Measurements from ENCODE around the gene GLB1L2. TPM values are rescaled to one million over a fixed set of nuclear protein-coding genes. Genes with fewer than 3 reads are reported as not detected.

GLB1L2 gene
- total and polyA plus RNA-seq, 2 experiments from 2014 or later: 3.3 to 12.3 TPM

DNA sequence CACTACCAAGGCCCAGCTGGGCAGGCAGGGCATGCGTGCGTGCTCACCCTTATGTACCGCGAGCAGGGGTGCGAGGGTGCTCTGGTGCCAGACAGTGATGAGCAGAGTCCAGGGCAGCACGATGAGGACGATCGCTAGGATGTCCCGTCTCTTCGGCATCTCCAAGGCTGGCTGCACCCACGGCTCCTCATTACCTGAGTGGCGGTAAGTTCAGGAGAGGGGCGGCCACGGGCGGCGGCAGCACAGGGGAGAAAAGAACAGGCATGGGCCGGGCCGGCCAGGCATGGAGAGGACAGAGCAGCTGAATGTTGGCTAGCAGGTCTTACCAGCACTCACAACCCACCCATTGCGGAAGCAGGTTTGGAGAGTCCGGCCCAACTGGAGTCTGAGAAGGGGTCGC lies 55.7 kb downstream of the GLB1L2 start (continued):
- TF ChIP-seq EZH2 (IDR thresholded peaks at IDR 0.05; ENCODE audit: low read depth, unreplicated experiment) (no peak), CREB1 (CRISPR knock-in tag; IDR thresholded peaks at IDR 0.05; ENCODE audit: low read depth) (no peak), NANOG (IDR thresholded peaks at IDR 0.05; ENCODE audit: borderline replicate concordance) (no peak)
- TF ChIP-seq, protein P1, sequence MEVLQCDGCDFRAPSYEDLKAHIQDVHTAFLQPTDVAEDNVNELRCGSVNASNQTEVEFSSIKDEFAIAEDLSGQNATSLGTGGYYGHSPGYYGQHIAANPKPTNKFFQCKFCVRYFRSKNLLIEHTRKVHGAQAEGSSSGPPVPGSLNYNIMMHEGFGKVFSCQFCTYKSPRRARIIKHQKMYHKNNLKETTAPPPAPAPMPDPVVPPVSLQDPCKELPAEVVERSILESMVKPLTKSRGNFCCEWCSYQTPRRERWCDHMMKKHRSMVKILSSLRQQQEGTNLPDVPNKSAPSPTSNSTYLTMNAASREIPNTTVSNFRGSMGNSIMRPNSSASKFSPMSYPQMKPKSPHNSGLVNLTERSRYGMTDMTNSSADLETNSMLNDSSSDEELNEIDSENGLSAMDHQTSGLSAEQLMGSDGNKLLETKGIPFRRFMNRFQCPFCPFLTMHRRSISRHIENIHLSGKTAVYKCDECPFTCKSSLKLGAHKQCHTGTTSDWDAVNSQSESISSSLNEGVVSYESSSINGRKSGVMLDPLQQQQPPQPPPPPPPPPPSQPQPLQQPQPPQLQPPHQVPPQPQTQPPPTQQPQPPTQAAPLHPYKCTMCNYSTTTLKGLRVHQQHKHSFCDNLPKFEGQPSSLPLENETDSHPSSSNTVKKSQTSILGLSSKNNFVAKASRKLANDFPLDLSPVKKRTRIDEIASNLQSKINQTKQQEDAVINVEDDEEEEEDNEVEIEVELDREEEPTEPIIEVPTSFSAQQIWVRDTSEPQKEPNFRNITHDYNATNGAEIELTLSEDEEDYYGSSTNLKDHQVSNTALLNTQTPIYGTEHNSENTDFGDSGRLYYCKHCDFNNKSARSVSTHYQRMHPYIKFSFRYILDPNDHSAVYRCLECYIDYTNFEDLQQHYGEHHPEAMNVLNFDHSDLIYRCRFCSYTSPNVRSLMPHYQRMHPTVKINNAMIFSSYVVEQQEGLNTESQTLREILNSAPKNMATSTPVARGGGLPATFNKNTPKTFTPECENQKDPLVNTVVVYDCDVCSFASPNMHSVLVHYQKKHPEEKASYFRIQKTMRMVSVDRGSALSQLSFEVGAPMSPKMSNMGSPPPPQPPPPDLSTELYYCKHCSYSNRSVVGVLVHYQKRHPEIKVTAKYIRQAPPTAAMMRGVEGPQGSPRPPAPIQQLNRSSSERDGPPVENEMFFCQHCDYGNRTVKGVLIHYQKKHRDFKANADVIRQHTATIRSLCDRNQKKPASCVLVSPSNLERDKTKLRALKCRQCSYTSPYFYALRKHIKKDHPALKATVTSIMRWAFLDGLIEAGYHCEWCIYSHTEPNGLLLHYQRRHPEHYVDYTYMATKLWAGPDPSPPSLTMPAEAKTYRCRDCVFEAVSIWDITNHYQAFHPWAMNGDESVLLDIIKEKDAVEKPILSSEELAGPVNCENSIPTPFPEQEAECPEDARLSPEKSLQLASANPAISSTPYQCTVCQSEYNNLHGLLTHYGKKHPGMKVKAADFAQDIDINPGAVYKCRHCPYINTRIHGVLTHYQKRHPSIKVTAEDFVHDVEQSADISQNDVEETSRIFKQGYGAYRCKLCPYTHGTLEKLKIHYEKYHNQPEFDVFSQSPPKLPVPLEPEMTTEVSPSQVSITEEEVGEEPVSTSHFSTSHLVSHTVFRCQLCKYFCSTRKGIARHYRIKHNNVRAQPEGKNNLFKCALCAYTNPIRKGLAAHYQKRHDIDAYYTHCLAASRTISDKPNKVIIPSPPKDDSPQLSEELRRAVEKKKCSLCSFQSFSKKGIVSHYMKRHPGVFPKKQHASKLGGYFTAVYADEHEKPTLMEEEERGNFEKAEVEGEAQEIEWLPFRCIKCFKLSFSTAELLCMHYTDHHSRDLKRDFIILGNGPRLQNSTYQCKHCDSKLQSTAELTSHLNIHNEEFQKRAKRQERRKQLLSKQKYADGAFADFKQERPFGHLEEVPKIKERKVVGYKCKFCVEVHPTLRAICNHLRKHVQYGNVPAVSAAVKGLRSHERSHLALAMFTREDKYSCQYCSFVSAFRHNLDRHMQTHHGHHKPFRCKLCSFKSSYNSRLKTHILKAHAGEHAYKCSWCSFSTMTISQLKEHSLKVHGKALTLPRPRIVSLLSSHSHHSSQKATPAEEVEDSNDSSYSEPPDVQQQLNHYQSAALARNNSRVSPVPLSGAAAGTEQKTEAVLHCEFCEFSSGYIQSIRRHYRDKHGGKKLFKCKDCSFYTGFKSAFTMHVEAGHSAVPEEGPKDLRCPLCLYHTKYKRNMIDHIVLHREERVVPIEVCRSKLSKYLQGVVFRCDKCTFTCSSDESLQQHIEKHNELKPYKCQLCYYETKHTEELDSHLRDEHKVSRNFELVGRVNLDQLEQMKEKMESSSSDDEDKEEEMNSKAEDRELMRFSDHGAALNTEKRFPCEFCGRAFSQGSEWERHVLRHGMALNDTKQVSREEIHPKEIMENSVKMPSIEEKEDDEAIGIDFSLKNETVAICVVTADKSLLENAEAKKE (CRISPR knock-in tag; IDR thresholded peaks at IDR 0.05): no peak

DNA sequence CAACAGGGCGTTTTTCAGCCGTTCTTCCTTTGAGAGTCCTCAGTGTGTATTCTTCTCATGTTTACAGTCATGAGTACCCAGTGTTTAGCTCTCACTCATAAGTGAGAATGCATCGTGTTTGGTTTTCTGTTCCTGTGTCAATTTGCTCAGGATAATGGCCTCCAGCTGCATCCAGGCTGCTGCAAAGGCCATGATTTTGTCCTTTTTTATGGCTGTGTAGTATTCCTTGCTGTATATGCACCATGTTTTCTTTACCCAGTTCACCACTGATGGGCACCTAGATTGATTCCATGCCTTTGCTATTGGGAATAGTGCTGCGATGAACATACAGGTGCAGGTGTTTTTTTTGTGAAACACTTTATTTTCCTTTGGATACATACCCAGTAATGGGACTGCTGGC lies 56.8 kb downstream of the GLB1L2 start:
- Mint-ChIP-seq H3K4me1 (peaks cover 12% of the 10 kb centered on the region), H3K36me3 (ENCODE audit: low read depth) (peaks cover 20% of the 10 kb centered on the region), H3K4me3 (no peak overlapping the region), H3K27me3 (ENCODE audit: insufficient read depth, low read depth, poor library complexity) (peaks cover 8% of the 10 kb centered on the region), H3K27ac (no peak overlapping the region), H3K9me3 (no peaks in the 10 kb centered on the region; the same call in 2 of the 3 replicates)
- ATAC-seq (no peak), DNase-seq (ENCODE audit: low spot score) (no peak)
- Histone ChIP-seq H3K79me2 (replicated peaks; ENCODE audit: insufficient read depth) (no peaks in the 10 kb centered on the region), H3F3A (replicated peaks; ENCODE audit: low read depth) (no peaks in the 10 kb centered on the region), H3K9me2 (ENCODE audit: insufficient read depth) (no peaks in the 10 kb centered on the region), H2AFZ (no peak overlapping the region), H4K20me1 (replicated peaks; ENCODE audit: insufficient read depth) (peaks cover 23% of the 10 kb centered on the region), H3K27ac (ENCODE audit: low read depth) (no peak overlapping the region), H3K27me3 (ENCODE audit: insufficient read depth) (no peaks in the 10 kb centered on the region), H3K4me2 (no peak overlapping the region), H3K36me3 (ENCODE audit: insufficient read depth) (no peaks in the 10 kb centered on the region), H3K4me3 (no peak overlapping the region), H3K4me1 (ENCODE audit: insufficient read depth) (no peaks in the 10 kb centered on the region)
- TF ChIP-seq NANOG (IDR thresholded peaks at IDR 0.05; ENCODE audit: borderline replicate concordance): no peak
- TF ChIP-seq STAT1 (IDR thresholded peaks at IDR 0.05; ENCODE audit: unreplicated experiment): no peak
- TF ChIP-seq, protein P2, sequence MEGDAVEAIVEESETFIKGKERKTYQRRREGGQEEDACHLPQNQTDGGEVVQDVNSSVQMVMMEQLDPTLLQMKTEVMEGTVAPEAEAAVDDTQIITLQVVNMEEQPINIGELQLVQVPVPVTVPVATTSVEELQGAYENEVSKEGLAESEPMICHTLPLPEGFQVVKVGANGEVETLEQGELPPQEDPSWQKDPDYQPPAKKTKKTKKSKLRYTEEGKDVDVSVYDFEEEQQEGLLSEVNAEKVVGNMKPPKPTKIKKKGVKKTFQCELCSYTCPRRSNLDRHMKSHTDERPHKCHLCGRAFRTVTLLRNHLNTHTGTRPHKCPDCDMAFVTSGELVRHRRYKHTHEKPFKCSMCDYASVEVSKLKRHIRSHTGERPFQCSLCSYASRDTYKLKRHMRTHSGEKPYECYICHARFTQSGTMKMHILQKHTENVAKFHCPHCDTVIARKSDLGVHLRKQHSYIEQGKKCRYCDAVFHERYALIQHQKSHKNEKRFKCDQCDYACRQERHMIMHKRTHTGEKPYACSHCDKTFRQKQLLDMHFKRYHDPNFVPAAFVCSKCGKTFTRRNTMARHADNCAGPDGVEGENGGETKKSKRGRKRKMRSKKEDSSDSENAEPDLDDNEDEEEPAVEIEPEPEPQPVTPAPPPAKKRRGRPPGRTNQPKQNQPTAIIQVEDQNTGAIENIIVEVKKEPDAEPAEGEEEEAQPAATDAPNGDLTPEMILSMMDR (conservative IDR thresholded peaks at IDR 0.05; ENCODE audit: low read depth in 2 of 2): no peak
- no peak for TF ChIP-seq POLR2AphosphoS5 (IDR thresholded peaks at IDR 0.05; ENCODE audit: low read depth)
- TF ChIP-seq EZH2 (IDR thresholded peaks at IDR 0.05; ENCODE audit: low read depth, unreplicated experiment): no peak
- no peak for TF ChIP-seq ZNF114 (CRISPR knock-in tag; IDR thresholded peaks at IDR 0.05)
- no peak for TF ChIP-seq ZNF331 (CRISPR knock-in tag; IDR thresholded peaks at IDR 0.05; ENCODE audit: low read depth)
- no peak for TF ChIP-seq CREB1 (CRISPR knock-in tag; IDR thresholded peaks at IDR 0.05; ENCODE audit: low read depth)

Data from GM23338 (cell line).